Measurements from ENCODE around the gene MITD1. TPM values are rescaled to one million over a fixed set of nuclear protein-coding genes. Genes with fewer than 3 reads are reported as not detected.
A peak's percentile ranks its signal among the peaks of the same experiment; 100 is the strongest.

MITD1 gene
- total and polyA plus RNA-seq, 2 of the 8 experiments (the other 6 are each of a cell fraction or from before 2014, with no cell fraction given): 15.2 to 31.7 TPM

DNA sequence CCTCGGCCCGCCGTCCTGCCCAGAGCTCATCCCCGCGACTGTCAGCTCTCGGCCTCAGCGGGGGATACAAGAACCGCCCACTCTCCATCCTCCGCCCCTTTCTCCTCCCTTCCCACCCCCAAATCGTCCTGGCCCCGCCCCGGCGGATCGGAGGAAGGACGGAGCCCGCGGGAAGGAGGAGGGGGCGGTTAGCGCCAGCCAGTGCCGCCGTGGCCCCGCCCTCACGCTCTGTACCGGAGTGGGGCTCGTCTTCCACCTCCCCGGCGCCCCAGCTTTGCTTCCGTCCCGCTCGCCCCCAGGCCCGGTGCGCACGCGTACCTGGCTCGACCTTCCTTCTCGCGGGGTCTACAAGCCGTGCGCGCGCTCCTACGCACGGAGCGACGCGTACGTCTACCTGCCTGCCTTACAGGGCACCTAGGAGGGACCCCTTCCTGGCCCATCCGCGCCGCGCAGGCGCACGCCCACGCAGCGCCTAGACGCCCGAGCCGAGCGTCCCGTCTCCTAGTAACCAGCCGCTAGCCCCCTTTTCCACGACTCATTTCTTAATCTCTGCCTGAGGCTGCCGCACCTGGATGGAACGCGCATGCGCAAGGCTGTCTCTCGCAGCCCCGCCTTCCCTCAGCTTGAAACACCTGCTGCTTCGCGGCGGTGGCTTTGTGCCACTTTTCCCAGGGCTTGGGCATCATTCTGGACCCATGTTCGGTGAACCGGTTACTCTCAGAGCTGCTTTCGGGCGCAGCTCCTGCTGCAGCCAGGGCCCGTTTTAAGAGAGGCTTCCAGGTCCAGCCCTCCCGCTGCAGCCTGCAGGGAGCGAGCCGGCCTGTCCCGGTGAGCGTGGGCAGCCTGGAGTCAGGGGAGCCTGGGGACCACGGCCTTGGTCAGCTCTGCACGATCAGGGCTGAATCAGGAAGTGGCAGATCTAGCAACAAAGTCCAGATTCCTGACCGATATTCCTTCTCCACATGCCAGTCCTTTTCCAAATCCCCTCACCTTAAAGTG lies 39.4 kb downstream of the MITD1 start, which contains the start of gene C2orf15 (continued):
- TF ChIP-seq CHD1 (IDR thresholded peaks at IDR 0.05; ENCODE audit: low read depth, low read length): no peak
- no peak for TF ChIP-seq RXRA (IDR thresholded peaks at IDR 0.05; ENCODE audit: insufficient read depth, low read depth, low read length)
- TF ChIP-seq ZNF274 (IDR thresholded peaks at IDR 0.05; ENCODE audit: borderline replicate concordance, extremely low read depth, low read length): no peak
- TF ChIP-seq SIN3A (conservative IDR thresholded peaks at IDR 0.05 in 1 of 2, IDR thresholded peaks at IDR 0.05 in 1 of 2; ENCODE audit: low read depth in 1 of 2, low read length in 2 of 2): 0 out of 4 replicates have a peak, but pooled peaks of 1 of the 2 experiments have one; percentile 68
- TF ChIP-seq, protein P1, sequence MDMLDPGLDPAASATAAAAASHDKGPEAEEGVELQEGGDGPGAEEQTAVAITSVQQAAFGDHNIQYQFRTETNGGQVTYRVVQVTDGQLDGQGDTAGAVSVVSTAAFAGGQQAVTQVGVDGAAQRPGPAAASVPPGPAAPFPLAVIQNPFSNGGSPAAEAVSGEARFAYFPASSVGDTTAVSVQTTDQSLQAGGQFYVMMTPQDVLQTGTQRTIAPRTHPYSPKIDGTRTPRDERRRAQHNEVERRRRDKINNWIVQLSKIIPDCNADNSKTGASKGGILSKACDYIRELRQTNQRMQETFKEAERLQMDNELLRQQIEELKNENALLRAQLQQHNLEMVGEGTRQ (IDR thresholded peaks at IDR 0.05; ENCODE audit: low read length): no peak
- no peak for TF ChIP-seq SRF (IDR thresholded peaks at IDR 0.05; ENCODE audit: low read depth, low read length)
- TF ChIP-seq KDM5A (IDR thresholded peaks at IDR 0.05; ENCODE audit: low read length): no peak
- no peak for TF ChIP-seq BCL11A (IDR thresholded peaks at IDR 0.05; ENCODE audit: low read depth in 2 of 2, low read length in 2 of 2)
- TF ChIP-seq JUND (IDR thresholded peaks at IDR 0.05; ENCODE audit: low read length): no peak
- TF ChIP-seq BRCA1 (IDR thresholded peaks at IDR 0.05; ENCODE audit: low read depth, low read length): no peak; the same call in 1 of the 2 replicates
- TF ChIP-seq CBX5 (IDR thresholded peaks at IDR 0.05; ENCODE audit: low read depth, low read length): no peak
- TF ChIP-seq, protein P2, sequence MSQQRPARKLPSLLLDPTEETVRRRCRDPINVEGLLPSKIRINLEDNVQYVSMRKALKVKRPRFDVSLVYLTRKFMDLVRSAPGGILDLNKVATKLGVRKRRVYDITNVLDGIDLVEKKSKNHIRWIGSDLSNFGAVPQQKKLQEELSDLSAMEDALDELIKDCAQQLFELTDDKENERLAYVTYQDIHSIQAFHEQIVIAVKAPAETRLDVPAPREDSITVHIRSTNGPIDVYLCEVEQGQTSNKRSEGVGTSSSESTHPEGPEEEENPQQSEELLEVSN (IDR thresholded peaks at IDR 0.05): peak; percentile 70
- TF ChIP-seq FOSL1 (IDR thresholded peaks at IDR 0.05; ENCODE audit: insufficient read depth, low read depth, low read length): no peak
- TF ChIP-seq EGR1 (IDR thresholded peaks at IDR 0.05; ENCODE audit: borderline replicate concordance, low read depth, low read length): peak; percentile 99
- 0 out of 2 replicates have a peak, but pooled peaks have one; percentile 56 for TF ChIP-seq RBBP5 (IDR thresholded peaks at IDR 0.05; ENCODE audit: borderline replicate concordance, low read depth, low read length)
- TF ChIP-seq, protein P3, sequence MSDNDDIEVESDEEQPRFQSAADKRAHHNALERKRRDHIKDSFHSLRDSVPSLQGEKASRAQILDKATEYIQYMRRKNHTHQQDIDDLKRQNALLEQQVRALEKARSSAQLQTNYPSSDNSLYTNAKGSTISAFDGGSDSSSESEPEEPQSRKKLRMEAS (IDR thresholded peaks at IDR 0.05): peak; percentile 77
- peak; percentile 65 for TF ChIP-seq NRF1 (IDR thresholded peaks at IDR 0.05; ENCODE audit: low read depth, low read length)
- TF ChIP-seq POLR2AphosphoS5 (IDR thresholded peaks at IDR 0.05; ENCODE audit: low read depth, low read length): peak; percentile 50
- peak; percentile 87 for TF ChIP-seq KDM4A (IDR thresholded peaks at IDR 0.05; ENCODE audit: low read depth, low read length, severe bottlenecking)
- no peak for TF ChIP-seq YY1 (IDR thresholded peaks at IDR 0.05; ENCODE audit: low read depth, low read length)
- no peak for TF ChIP-seq SIX5 (IDR thresholded peaks at IDR 0.05; ENCODE audit: low read depth, low read length)
